SK-N-DZ (cell line): ENCODE data around the gene WSB2. TPM values are rescaled to one million over a fixed set of nuclear protein-coding genes. Genes with fewer than 3 reads are reported as not detected.
"Not testable (repeated sequence)": the region's sequence is repeated elsewhere in the genome, so short reads cannot be mapped to it uniquely, and the experiment has no call there.

Experiments
- DNase-seq: peaks from one replicate; pipeline ENCODE4 v3.0.0-alpha.2; 2015; ENCODE audit warnings: low spot score
- polyA plus RNA-seq, 2 experiments: library from polyadenylated mRNA; depleted of rRNA; stranded (reverse); fragments of >200 nt; gene quantifications; 2 replicates each; pipeline ENCODE4 v1.2.3, GENCODE V29; 2014

WSB2 gene
- 42.0 and 62.5 TPM in 2 replicates for polyA plus RNA-seq (2014; cell fraction: cytosol; rRNA removed)
- 20.9 and 29.8 TPM in 2 replicates for polyA plus RNA-seq (2014; cell fraction: nucleus; rRNA removed)

DNA sequence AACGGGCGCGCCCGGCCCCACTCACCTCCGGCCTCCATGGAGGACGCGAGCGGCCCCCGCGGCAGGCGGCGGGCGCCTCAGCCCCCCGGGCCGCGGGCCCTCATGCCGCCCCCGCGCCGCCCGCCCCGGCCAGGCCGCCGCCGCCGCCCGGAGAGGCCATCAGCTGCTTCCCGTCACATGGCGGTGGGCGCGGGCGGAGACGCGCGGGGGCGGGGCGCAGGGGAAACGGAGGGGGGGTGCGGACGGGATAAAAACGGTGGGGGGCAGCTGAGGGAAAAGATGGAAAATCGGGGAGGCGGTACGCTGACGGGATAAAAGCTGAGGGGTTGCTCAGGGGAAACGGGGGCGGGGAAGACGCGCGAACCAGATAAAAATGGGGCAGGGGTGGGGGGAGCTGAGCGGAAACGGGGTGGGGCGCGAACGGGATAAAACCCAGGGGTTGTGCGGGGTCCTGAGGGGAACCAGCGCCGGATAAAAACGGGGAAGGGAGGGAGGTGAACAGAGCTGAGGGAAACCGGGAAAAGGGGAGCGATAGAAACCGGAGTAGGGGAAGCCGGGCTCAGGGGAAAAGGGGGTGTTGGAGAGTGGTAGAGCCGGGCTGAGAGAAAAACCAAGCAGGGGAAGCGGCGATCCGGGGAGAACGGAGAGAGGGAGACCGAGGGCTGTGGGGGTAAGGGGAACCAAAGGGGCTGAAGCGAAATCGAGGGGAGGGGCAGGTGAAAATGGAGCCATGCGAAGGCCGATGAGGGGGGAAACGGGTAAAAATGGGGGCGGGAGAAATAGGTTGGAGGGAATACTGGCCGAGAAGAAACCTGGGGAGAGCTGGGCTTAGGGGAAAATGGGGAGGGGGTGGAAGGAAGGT lies at the start of gene WSB2:
WSB2 (minus strand) TSS at position 169 of the 862 bp plus-strand sequence; CDS start at position 38, 131 bp downstream.
- DNase-seq = no peak

DNA sequence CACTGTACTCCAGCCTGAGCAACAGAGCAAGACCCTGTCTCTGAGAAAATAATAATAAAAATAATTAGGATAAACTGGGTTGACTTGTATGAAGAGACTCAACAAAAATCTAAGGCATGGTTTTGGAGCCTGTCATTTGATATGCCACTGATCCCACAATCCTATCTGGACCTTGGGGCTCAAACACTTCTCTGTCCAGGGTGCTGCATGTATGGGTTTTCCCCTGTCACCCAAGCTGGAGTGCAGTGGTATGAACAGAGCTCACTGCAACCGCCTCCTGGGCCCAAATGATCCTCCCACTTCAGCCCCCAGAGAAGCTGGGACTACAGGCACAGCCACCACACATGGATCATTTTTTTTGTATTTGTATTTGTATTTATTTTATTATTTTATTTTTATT lies 48.1 kb upstream of the WSB2 start:
- DNase-seq = no peak

DNA sequence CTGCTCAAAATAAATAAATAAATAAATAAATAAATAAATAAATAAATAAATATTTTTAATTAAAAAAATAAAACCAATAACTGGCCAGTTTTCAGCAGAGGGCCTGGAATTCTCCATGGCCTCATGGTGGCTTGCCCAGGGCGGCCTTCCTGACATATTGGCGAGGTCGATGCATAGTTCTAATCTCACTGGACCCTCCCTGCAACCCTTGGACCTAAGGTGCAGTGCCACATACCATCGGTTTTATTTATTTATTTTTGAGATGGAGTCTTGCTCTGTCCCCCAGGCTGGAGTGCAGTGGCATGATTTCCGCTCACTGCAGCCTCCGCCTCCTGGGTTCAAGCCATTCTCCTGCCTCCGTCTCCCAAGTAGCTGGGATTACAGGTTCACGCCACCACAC lies 46.7 kb upstream of the WSB2 start:
- DNase-seq = no peak

DNA sequence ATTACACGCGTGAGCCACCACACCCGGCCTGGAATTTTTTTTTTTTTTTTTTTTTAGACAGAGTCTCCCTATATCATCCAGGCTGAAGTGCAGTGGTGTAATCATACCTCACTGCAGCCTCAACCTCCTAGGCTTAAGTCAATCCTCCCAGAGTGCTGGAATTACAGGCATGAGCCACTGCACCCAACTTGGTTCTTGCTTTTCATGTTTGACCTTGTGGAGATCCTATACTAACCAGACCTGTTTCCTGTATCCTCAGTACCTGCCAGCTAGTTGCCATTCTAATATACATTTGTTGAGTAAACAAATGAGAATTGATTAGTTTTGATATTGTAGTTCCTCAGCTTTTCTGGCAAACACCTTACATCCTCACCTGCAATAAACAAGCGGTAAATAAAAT lies 46.0 kb upstream of the WSB2 start:
- no peak for DNase-seq

DNA sequence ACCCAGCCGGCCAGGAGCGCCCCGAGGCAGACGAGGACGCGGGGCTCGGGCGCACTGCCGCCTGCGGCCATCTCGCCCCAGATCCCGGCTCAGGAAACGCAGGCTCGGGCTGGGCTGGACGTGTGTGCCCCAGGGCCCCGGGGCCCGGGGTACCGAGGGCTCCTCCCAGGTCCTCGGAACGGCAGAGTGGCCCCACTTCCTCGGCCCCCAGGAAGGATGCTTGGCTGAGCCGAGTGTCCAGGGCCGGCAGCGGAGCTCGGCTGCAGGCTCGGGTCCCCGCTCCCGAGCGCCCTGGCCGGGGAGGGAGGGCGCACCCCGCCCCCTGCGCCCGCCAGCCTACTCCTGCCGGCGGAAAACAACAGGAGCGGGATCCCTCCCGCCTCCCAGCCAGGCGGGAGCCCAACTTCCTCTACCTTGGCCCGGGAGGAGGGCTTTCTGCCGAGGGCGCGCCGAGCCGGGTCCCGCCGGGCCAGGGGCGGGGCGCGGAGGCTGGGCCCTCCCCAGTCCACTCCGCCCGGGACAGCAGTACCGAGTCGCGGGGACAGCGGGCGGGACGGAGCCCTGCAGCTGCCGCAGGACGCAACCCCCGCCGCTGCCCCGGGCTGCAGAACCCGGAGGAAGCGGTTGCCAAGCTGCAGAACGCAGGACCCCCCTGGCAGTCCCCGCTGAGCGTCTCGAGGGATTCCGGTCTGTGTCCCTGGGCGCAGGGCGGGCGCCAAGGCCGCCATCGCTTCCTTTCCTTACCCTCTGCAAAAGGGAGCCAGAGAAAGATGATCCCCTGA lies 42.8 kb upstream of the WSB2 start, which contains the start of gene VSIG10:
VSIG10 (minus strand) TSS at position 411 of the 782 bp plus-strand sequence; CDS start at position 71, 340 bp downstream.
- DNase-seq = peak; percentile 80

DNA sequence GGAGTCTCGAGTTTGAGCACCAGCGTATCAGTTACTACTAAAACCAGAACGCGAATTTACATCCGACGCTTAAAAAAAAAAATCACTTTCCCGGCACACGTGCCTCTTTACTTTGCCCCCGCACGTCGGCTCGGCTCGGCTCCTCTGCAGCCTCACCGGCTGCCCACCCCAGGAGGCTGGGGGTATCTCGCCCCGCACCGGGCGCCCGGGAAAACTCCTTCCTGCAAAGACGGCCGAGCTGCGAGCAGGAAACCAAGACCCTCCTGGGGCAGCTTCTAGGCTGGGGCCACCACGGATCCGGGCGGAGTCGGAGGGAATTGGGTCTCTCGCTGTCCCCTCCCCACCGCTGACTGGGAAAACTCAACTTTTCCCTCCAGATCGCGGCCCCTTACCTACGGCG lies 42.2 kb upstream of the WSB2 start:
- no peak for DNase-seq

DNA sequence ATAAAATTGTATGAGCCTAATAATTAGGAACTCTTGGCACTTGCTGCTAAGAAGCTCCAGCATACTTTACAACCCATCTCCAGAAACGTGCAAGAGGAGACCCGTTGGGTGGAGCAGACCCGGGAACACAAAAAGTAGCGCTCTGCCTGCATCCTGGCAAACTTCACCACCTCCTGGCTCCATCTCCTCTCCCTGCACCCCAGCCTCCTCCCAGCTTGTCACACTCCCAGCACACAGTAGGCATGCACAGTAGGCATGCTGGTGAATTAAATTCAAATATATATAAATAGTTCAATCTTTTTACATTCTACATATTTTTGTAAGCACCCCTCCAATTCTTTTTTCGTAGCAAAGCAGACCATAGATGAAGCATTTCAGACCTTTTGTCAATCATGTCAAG lies 41.6 kb upstream of the WSB2 start:
- DNase-seq = no peak

DNA sequence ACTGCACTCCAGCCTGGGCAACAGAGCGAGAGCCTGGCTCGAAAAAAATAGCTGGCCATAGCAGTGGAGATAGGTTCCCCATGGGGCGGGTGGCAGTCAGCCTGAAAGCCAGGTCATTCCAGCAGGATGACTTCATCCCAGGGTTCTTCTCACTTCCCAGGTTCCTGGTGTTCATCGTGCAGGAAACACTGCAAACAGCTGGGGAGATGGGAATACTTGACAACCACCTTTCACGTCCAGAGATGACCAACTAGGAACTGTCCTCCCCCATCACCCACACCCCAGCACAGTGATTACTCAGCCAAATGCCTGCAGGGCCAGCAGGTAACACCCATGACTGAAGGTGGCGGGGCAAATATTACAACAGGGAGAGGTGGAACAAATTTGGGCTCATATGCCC lies 41.1 kb upstream of the WSB2 start:
- DNase-seq = no peak

DNA sequence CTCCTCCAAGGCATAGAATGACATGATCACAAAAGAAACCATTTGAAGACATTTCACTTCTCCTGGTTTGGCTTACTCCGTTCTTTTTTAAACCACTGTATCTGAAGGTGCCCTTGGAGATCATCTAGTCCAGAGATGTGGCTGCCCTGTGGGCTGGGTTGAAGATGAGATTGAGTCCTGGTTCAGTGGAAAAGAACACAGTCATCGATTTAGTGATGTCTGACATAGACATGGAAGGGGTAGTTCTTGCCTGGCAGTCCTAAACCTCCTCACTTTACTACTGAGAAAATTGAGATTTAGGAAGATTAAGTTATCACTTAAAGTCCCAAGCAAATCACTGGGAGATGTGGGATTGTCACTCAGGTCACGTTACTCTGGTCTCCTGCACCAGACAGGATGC lies 40.1 kb upstream of the WSB2 start:
- no peak for DNase-seq

DNA sequence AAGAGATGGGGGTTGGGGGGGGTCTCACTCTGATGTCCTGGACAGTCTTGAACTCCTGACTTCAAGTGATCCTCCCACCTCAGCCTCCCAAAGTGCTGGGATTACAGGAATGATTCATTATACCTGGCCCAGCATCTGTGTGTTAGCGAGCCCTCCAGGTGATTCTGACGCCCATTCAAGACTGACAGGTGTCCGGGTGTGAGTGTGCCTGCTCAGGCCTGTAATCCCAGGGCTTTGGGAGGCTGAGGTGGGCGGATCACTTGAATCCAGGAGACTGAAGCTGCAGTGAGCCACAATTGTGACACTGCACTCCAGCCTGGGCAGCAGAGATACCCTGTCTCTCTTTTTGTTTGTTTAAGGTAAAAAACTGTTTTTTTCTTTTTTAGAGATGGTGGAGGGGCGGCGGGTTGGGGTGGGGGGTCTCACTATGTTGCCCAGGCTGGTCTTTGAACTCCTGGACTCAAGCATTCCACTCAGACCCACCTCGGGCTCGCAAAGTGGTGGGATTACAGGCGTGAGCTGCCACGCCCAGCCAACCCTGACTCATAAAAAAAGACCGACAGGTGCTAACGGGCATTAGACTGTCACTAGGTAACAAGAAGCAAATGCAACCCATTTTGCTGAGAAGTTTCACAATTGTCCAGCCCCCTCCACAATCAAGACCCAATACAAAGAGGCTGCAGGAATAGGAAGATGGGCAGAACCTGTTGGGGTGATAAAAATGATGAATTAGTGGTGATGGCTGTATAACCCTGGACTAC lies 38.1 kb upstream of the WSB2 start:
- DNase-seq = no peak

DNA sequence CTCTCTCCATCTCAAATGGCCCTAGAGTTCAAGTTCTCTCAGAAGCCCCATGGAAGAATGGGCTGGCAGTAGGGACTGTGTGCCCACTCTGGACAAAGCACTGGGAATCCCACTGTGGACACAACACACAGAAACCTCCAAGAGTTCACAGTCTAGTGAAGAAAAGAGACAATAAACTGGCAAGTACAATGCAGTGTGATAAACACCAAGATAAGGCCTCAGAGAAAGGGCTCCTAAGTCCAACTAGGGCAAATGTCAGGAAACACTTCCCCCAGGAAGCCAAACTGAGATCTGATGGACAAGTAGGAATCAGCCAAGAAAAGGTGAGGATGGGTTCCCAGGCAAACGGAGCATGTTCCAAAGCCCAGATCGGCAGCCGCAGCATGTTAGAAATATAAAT lies 37.4 kb upstream of the WSB2 start:
- DNase-seq = no peak

DNA sequence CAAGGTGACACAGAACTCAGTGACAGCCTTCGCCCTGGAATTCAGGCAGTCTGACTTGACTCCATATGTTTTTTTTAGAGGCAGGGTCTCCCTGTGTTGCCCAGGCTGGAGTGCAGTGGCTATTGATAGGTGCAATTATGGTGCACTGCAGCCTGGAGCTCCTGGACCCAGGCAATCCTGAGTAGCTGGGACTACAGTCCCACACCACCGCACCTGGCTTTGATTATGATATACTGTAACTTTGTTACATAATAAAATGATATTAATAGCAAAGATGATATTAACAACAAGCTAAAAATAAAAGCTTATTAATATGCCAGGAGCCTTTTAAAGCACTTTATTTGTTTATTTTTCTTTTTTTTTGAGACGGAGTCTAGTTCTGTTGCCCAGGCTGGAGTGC lies 33.1 kb upstream of the WSB2 start:
- DNase-seq = no peak

DNA sequence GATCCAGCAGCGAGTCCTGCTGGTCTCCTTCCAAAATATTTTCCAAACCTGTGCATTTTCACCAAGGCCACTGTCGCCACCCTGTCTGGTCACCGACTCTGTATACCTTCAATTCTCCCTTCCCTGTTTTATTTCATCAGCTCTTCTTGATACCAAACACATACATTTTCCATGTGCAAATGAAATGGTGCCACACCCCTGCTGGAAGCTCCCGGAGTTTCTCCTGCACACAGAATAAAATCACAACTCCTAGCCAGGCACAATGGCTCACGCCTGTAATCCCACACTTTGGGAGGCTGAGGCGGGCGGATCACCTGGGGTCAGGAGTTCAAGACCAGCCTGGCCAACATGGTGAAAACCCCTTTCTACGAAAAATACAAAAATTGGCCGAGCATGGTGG lies 28.8 kb upstream of the WSB2 start:
- no peak for DNase-seq

DNA sequence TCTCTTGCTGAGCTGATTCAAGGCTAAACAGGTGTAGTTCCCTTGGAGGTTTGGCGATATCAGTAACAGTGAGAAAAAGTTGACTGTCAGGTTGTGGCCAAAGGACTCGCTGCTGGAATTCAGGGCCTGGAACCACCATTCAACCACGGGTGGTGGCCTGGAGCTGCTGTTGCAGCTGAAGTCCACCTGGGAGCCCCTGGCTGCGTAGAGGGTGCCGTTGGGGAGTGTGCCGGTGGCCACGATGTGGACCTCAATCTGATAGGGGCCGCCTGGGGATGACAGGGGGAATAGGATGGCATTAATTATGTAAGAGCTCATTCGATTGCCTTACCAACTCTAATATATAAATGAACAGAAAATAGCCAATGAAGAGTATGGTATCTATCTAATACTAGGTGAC lies 21.2 kb upstream of the WSB2 start:
- DNase-seq = no peak

DNA sequence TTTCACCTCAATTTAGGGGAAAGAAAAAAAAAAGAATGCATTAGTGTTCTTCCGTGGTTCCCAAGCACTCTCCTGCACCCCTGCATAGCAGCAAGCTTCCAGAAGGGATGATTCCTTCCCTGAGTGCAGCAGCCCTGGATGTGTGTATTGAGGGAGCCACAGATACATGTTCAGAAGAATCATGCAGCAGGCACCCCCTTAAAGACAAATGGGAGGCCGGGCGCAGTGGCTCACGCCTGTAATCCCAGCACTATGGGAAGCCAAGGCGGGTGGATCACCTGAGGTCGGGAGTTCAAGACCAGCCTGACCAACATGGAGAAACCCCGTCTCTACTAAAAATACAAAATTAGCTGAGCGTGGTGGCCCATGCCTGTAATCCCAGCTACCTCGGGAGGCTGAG lies 20.5 kb upstream of the WSB2 start:
- not testable (repeated sequence) for DNase-seq

DNA sequence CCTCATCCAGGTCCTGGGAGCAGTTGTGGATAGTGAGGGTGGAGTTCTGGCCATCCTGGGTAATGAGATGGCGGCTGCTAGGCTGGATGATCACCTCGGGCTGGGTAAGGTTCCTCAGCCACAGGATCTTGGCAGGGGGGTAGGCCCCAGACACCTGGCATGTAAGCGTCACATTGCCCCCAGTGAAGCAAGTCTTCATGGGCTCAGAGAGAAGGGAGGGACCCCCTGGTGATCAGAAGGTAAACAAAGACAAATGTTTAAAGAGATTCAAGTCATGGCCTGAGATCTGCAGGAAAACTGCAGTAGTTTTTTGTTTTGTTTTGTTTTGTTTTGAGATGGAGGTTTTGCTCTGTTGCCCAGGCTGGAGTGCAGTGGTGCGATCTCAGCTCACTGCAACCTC lies 12.8 kb upstream of the WSB2 start:
- DNase-seq = no peak

DNA sequence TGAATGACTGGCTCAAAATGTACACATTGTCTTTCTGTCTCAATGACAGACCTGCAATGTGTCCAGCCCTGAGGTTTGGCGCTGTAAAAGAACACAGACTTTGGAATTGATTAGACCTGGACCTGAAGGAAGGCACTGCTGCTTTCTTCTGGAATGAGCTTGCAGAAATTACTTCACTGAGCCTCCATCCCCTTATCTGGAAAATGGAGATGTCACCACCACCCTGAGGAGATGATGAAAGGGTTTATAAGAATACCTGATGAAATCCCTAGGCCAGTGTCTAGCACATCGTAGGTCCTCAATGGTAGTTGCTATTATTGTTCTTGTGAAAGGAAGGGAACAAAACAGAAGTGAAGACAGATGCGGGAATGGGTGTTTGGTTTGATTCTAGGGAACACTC lies 9.7 kb upstream of the WSB2 start:
- no peak for DNase-seq

DNA sequence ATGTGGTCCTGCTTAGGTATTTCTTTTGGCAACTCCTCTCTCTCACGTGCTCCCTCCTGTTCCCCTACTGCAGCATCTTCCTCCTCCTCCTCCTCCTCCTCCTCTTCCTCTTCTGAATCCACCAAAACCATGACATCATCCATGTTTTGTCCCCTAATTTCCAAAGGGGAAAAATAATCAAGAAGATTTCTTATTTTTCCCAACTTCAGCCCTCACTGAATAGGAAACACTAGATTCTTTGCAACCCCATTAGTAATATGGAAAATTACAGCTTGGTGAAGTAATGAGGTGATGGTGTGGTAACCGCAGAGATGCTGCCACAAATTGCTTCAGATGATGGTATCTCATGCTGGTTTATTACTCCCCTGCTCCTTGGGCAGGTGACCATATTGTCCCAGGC lies 7.5 kb upstream of the WSB2 start:
- no peak for DNase-seq

DNA sequence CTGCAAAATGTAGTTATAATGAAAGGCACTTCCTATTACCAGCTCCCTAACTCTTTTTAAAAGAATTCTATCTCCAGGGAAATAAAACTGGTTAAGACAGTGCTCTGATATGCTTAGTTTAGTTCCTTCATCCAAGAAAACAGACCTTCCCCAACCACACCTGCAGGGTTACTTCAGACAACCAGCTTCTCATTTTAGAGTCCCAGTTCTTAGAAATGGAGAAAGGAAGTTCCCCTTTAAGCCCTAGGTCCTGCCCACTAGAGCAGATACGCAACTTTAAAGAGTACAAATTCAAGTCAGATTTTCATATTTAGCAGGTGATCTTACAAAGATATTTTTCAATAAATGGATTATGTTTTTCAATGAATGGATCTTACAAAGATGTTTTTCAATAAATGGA lies 4.4 kb upstream of the WSB2 start:
- no peak for DNase-seq

DNA sequence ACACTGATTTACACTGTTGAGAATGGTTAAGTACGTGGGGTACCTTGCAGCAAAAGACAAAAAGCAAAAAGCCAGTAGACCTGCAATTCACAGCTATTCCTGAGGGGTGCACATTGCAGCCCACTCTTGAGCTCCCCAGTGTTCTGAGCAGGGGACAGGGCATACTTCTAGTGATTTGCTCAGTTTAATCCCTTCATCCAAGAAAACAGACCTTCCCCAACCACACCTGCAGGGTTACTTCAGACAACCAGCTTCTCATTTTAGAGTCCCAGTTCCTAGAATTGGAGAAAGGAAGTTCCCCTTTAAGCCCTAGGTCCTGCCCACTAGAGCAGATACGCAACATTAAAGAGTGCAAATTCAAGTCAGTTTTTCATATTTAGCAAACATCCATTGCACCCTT lies 3.6 kb upstream of the WSB2 start:
- DNase-seq = no peak

DNA sequence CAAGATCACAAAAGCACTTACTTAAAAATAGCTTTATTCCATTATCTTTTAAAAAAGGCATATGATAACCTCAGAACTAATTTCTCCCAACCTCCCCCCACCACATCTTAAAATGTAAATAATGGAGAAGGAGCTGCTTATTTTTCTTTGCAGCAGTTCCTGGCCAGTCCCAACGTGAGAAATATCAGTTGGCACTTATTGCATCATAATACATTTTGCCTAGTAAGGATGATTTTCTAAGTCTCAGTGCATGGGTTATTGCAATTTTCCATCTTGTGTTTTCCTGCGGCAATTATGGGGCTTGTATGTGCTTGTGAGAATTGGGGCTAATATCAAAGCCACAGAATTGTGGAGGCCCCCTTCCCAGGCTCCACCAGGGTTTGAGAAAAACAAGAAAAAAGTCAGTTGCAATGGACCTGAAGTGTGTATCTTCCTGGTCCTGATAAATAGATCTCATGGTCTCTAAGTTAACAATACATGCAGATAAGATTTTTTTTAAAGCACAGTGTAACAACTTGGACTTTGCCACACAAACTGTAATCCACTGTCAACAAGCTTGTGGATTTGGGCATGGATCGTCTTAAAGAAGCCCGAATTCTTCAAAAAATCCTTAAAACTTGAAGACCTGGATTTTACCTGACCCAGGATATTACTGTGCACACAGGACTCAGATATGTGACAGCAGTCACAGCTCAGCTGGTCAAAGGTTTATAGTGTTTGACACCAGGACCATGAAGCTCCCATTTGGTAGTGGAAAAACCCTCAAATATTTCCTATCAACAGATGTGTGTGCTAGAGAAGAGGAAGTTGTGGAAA lies 2.8 kb upstream of the WSB2 start:
- no peak for DNase-seq
